ENCODE measurements around the gene ST6GALNAC4. TPM values are rescaled to one million over a fixed set of nuclear protein-coding genes. Genes with fewer than 3 reads are reported as not detected.

Gene ST6GALNAC4
- total RNA-seq, 1 donor from 2014 or later, result 21.9 TPM

DNA sequence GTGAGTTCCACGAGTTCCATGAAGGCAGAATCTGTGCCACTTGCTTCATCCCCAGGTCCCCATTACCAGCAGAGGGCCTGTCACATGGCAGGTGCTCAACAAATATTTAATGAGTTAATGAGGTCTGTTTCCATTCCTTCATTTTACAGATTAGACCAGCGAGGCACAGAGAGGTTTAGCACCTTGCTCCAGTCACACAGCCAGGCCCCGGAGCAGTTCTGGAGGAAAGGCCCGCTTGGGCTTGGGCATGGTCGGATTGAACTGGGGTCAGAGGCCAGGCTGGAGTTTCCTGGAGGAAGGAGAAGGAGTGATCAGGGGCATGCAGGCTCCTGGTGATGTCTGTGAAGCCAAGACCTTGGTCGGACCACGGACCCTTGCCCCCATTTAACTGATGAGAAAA lies 4.0 kb upstream of the ST6GALNAC4 start:
- intact Hi-C loops (cut with DNase I), result loop anchor here (1.0 to 5.0 kb wide), 3 partner anchors 185 to 413 kb away; partner anchors contain the start of gene TOR2A
- no peak for ATAC-seq

DNA sequence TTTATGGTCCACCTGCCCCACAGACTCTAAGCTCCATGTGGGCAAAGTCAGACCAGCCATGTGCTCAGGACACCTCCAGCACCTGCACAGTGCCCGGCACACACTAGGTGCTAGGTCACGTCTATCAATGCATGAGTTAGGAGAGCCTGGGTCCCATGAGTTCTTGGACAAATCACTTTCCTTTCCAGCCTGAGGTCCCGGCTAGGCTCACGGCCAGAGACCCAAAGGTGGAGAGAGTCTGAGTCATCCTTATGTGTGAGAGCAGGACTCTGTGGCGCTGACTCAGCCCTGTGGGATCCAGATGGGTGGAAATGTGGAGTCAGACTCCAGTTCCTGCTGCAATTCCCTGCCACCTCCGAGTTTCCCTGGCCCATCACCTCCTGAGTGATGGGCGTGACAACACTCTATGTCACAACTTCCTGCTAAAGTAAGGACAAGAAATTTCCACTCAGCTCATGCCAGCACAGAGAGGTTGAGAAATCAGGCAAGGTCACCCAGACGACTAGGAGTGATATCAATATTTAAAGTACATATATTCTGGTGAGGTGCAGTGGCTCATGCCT lies 2.5 kb upstream of the ST6GALNAC4 start:
- ATAC-seq, result peak; percentile 45
- intact Hi-C loops (cut with DNase I), result loop anchor here (5.0 kb wide), 2 partner anchors 42 to 132 kb away; partner anchors contain the start of genes AK1 and CDK9
- peak; percentile 87 for DNase-seq (ENCODE audit: missing footprints)

More for the DNA sequence above, 4.0 kb upstream of the ST6GALNAC4 start:
- DNase-seq (ENCODE audit: missing footprints), result no peak

DNA sequence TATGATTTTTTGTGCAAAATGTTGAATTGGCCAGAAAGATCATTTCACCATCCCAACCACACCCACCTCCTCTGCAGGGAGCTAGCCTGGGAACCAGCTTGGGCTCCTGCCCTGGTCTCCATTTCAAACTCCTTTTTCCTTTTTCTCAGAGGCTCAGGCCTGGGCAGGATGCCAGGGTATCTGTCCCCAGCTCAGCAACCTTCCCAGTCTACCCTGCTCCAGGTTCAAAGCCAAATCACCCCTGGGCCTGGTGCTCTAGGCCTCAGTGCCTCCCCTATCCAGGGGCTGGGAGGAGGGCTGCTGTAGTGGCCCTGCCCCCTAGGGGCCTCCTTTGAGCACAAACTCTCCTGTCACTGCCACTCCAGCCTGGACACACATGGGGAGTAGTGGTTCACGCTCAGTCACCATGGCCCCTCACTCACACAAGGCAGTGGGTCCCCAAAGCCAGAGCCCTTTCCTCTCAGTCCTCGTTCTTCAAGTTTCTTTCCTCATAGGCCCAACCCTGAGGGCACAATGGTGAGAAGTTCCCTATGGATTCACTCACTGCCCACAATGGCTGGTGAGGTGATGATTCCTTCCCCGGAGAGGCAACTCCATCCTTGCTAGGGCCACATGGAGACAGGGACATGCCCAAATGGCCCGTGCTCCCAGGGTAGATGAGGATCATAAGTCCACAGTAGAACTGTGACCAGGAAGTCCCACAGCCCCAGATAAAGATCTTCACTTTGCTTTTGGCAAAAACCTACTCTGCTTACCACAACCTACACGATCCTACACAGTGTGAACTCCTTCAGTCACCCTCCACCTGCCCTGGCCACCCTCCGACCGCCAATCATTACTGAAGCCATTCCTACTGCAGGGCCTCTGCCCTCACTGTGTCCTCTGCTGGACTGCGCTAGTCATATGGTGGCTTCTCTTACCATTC lies 1.6 kb upstream of the ST6GALNAC4 start:
- intact Hi-C loops (cut with DNase I), result loop anchor here (5.0 kb wide), 2 partner anchors 41 to 131 kb away; partner anchors contain the start of genes AK1 and CDK9
- DNase-seq (ENCODE audit: missing footprints), result peak; percentile 71
- ATAC-seq, result peak; percentile 3

DNA sequence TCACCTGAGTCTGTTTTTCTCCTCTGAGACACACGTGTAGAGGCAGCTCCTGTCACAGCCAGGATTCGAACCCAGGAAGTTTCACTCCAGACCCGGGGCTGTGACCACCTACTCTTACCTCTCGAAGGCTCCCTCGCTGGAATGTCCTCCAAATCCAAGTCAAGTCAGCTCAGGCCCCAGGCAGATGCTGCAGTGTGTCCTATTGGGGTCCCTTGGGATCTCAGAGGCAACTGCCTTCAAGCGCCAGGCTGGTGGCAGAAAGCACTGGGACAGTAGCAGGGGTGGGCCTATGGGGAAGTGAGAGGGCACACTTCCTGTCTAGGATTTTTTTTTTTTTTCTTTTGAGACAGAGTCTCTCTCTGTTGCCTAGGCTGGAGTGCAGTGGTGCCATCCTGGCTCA lies 762 bp upstream of the ST6GALNAC4 start:
- ATAC-seq, result no peak
- no peak for DNase-seq (ENCODE audit: missing footprints)
- intact Hi-C loops (cut with DNase I), result loop anchor here (5.0 kb wide), 2 partner anchors 40 to 130 kb away; partner anchors contain the start of genes AK1 and CDK9

- DNase-seq (ENCODE audit: missing footprints) (peak; percentile 63), ATAC-seq (no peak)
- intact Hi-C loops (cut with DNase I), result loop anchor here (5.0 kb wide), 2 partner anchors 39 to 129 kb away; partner anchors contain the start of genes AK1 and CDK9
Observed at GRCh38 chr9:127915801-127916719, 781 bp downstream of the ST6GALNAC4 start.

DNA sequence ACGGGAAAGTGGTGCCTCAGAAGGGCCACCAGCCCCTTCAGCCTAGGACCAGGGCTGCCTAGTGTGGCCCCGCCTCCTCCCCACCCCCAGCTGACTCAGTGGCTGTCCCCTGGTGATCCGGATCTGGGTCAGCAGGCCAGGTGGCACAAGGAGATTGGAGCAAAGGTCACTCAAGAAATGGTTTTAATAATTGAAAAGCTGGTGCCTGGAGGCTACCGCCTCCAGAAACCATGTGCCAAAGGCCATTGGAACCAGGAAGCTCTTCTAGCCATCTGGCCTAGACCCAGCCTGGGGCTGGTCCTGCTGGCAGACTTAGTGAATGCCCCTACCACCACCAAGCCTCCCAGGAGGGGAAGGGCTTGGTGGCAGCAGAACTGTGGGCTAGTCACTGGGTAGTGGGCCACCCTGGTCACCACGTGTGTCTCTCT lies 1.5 kb downstream of the ST6GALNAC4 start:
- intact Hi-C loops (cut with DNase I), result loop anchor here (5.0 kb wide), 2 partner anchors 38 to 128 kb away; partner anchors contain the start of genes AK1 and CDK9
- DNase-seq (ENCODE audit: missing footprints), result no peak
- no peak for ATAC-seq

DNA sequence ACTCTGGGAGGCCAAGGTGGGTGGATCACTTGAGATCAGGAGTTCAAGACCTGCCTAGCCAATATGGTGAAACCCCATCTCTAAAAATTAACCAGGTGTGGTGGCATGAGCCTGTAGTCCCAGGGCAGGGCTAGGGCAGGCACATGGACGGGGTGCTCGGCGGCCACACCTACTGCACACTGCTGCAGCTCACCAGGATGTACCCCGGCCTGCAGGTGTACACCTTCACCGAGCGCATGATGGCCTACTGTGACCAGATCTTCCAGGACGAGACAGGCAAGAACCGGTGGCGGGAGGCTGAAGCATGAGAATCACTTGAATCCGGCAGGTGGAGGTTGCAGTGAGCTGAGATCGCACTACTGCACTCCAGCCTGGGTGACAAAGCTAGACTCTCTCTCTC lies 3.2 kb downstream of the ST6GALNAC4 start:
- DNase-seq (ENCODE audit: missing footprints), result no peak

GRCh38 chr9:127912882-127913281 lies 4.0 kb downstream of the ST6GALNAC4 start:
- no peak for ATAC-seq
- intact Hi-C loops (cut with DNase I), result no loop called here
- DNase-seq (ENCODE audit: missing footprints), result no peak

More for the DNA sequence above, 3.2 kb downstream of the ST6GALNAC4 start:
- no peak for ATAC-seq
- intact Hi-C loops (cut with DNase I), result no loop called here

- no peak for ATAC-seq
- intact Hi-C loops (cut with DNase I), result no loop called here
- no peak for DNase-seq (ENCODE audit: missing footprints)
Observed at GRCh38 chr9:127912296-127912695, 4.5 kb downstream of the ST6GALNAC4 start.

DNA sequence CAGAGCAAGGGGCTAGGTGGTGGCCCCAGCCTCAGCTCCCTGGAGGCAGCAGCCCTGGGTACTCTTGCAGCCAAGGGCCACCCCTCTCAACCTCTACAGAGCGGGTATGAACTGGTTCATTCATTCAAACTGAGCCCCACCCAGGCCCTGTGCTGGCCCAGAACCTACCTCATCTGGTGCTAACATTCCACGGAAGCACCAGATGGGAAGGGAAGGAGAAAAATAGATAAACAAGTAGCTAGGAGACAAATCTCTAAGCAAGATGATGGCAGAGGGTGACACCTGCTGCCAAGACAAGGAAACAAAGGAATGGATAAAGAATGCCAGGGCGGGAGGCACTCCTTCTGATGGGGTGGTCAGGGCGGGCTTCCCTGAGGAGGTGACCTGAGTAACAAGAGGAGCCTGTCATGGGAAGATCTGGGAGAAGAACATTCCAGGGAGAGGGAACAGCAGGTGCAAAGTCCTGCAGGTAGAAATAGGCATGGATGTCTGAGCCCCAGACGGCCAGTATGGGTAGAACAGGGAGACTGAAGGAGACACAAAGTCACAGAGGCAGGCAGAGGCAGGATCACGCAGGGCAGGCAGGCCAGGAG lies 6.1 kb downstream of the ST6GALNAC4 start:
- no peak for DNase-seq (ENCODE audit: missing footprints)
- intact Hi-C loops (cut with DNase I), result no loop called here

GRCh38 chr9:127909839-127910273 lies 7.0 kb downstream of the ST6GALNAC4 start:
- DNase-seq (ENCODE audit: missing footprints) (no peak), ATAC-seq (no peak)
- intact Hi-C loops (cut with DNase I), result no loop called here

More for the DNA sequence above, 6.1 kb downstream of the ST6GALNAC4 start:
- no peak for ATAC-seq

DNA sequence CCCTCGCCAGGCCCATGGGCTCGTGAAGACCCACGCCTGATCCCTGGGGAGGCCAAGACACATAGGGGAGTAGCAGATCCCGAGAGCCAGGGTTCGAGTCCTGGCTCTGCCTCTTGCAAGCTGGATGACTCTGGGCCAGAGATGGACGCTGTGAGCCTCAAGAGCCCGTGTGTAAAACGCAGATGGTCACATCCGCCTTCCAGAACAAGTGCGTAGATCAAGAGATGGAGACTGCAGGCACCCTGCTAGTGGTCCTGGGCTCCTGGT lies 8.2 kb downstream of the ST6GALNAC4 start:
- ATAC-seq, result no peak
- DNase-seq (ENCODE audit: missing footprints), result no peak
- intact Hi-C loops (cut with DNase I), result no loop called here

DNA sequence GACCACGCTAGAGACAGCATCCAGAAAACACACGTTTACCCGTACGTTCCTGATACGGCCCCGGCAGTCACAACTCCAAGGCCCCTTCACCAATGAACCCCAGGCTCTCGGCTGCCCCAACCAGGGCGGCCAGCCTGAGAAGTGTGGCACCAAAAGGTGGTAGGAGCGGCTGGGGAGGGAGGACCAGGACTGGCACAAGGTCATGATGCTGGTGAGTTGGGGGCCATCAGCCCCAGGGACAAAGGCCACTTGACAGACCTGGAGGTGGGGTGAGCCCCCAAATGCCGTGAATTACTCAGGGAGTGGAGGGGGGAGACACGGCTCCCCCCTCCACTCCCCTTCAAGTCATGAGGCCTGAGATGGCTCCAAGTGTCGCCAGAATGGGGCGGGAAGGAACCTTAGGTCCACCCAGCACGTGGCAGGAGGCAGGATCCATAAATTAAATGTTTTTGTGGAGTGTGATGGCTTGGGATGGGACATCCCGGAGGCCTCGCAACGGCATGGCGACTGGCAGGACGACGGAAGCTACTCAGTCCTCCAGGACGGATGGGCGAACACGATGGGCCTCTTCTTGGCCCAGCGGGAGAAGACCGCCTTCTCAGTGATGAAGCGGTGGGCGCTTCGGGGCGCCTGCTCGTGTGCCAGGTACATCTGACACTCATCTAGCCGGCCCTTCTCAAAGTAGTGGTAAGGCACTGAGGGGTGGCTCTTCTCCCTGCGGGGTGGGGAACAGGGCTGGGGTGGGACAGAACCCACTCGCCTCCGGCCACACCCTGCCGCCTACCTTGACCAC lies 8.8 kb downstream of the ST6GALNAC4 start:
- intact Hi-C loops (cut with DNase I), result no loop called here
- DNase-seq (ENCODE audit: missing footprints), result no peak
- no peak for ATAC-seq

- intact Hi-C loops (cut with DNase I), result no loop called here
- ATAC-seq, result no peak
- no peak for DNase-seq (ENCODE audit: missing footprints)
Observed at GRCh38 chr9:127905788-127906191, 11.1 kb downstream of the ST6GALNAC4 start.

DNA sequence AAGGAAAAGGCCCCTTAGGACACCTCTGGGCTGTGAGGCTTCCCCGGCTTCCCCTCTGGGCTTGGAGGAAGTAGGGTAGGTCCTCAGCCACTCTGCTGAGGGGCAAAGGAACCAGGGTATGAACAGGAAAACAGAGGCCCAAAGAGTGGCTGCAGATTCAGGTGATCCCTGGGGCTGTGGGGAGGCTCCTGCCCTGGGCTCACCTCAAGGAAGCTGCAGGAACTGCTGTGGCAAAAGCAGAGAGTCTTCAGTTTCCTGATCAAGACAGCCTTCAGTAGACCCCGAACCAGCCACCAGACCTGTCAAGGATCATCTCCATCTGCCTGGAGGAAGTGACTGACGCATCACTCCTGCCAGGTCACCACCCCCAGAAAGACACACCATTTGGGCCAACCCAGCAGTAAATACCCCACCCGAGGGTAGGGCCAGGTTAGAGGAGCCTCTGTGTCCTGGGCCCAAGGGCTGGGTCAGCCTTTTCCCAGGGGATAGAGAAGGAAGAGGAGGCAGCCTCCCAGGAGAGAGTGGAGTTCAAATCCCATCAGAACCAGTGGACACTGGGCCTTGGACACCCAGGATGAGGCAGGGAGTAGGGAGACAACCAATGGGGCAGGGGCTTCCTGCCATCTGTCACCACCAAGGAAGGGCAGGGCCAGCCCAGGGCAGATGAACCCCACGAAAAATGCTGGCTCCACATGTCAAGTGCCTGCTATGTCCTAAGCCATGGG lies 11.7 kb downstream of the ST6GALNAC4 start:
- DNase-seq (ENCODE audit: missing footprints) (peak; percentile 45), ATAC-seq (no peak)
- intact Hi-C loops (cut with DNase I), result no loop called here

- intact Hi-C loops (cut with DNase I), result no loop called here
- ATAC-seq (peak; percentile 37), DNase-seq (ENCODE audit: missing footprints) (peak; percentile 70)
Observed at GRCh38 chr9:127904561-127905003, 12.3 kb downstream of the ST6GALNAC4 start.
